GM21423 (cell line): Measurements from ENCODE around the gene GRIN3A.

ENCODE experiments used
- ATAC-seq: cut with Tn5 transposase; IDR thresholded peaks from one replicate; pipeline ENCODE4 v1.9.1; 2021; ENCODE audit warnings: mild to moderate bottlenecking, moderate library complexity; ENCODE audit not compliant: unreplicated experiment

The GRIN3A gene

GRCh38 chr9:101706261-101706798 lies 32.1 kb downstream of the GRIN3A start:
- ATAC-seq: no peak

GRCh38 chr9:101705135-101705661 lies 33.2 kb downstream of the GRIN3A start:
- ATAC-seq: peak; percentile 90

GRCh38 chr9:101702257-101702656 lies 36.2 kb downstream of the GRIN3A start:
- ATAC-seq: no peak

- no peak for ATAC-seq
These were observed 44.7 kb downstream of the GRIN3A start for GRCh38 chr9:101693546-101694336.

- no peak for ATAC-seq
These were observed 46.8 kb downstream of the GRIN3A start for GRCh38 chr9:101691657-101692056.

GRCh38 chr9:101689039-101689438 lies 49.4 kb downstream of the GRIN3A start:
- no peak for ATAC-seq

GRCh38 chr9:101684665-101685064 lies 53.8 kb downstream of the GRIN3A start:
- no peak for ATAC-seq

- ATAC-seq: no peak
These were observed 55.2 kb downstream of the GRIN3A start for GRCh38 chr9:101683236-101683635.

- no peak for ATAC-seq
These were observed 60.6 kb downstream of the GRIN3A start for GRCh38 chr9:101677861-101678260.

GRCh38 chr9:101675341-101675740 lies 63.1 kb downstream of the GRIN3A start:
- no peak for ATAC-seq

- ATAC-seq: peak; percentile 64
These were observed 64.3 kb downstream of the GRIN3A start for GRCh38 chr9:101674165-101674564.

- ATAC-seq: no peak
These were observed 64.8 kb downstream of the GRIN3A start for GRCh38 chr9:101673642-101674041.

- no peak for ATAC-seq
These were observed 66.9 kb downstream of the GRIN3A start for GRCh38 chr9:101671567-101671966.

GRCh38 chr9:101668421-101668820 lies 70.0 kb downstream of the GRIN3A start:
- ATAC-seq: no peak

- no peak for ATAC-seq
These were observed 74.0 kb downstream of the GRIN3A start for GRCh38 chr9:101664453-101664852.

- no peak for ATAC-seq
These were observed 85.8 kb downstream of the GRIN3A start for GRCh38 chr9:101652601-101653175.

GRCh38 chr9:101650142-101650541 lies 88.3 kb downstream of the GRIN3A start:
- ATAC-seq: peak; percentile 55

GRCh38 chr9:101648493-101648892 lies 90.0 kb downstream of the GRIN3A start:
- ATAC-seq: no peak

- ATAC-seq: no peak
These were observed 98.4 kb downstream of the GRIN3A start for GRCh38 chr9:101639785-101640665.

GRCh38 chr9:101639311-101639710 lies 99.1 kb downstream of the GRIN3A start:
- no peak for ATAC-seq

- ATAC-seq: no peak
These were observed 102.2 kb downstream of the GRIN3A start for GRCh38 chr9:101636247-101636646.
